Large intestine (tissue), 3 donors: Measurements from ENCODE around the gene ZFP57. TPM values are rescaled to one million over a fixed set of nuclear protein-coding genes. Genes with fewer than 3 reads are reported as not detected.
A peak's percentile ranks its signal among the peaks of the same experiment; 100 is the strongest.

Source experiments
- DNase-seq, 2 donors: peaks; one replicate each; pipeline versions ENCODE4 v3.0.0 to v3.0.0-alpha.2; 2013
- H3K27ac ChIP-seq: one replicate; pipeline ENCODE4 v1.5.1; 2013; ENCODE audit warnings: low read length
- H3K27me3 ChIP-seq: 2 replicates; pipeline ENCODE4 v1.6.1; 2013; ENCODE audit warnings: low read length; ENCODE audit not compliant: control insufficient read depth, insufficient read depth
- H3K36me3 ChIP-seq: 2 replicates; pipeline ENCODE4 v1.6.1; 2013; ENCODE audit warnings: low read length; ENCODE audit not compliant: control insufficient read depth, insufficient read depth
- H3K4me1 ChIP-seq: one replicate; pipeline ENCODE4 v1.6.1; 2013; ENCODE audit warnings: low read length; ENCODE audit not compliant: control insufficient read depth, insufficient read depth
- H3K4me3 ChIP-seq: one replicate; pipeline ENCODE4 v1.5.1; 2013; ENCODE audit warnings: low read length
- H3K9me3 ChIP-seq: one replicate; pipeline ENCODE4 v1.6.1; 2013; ENCODE audit warnings: mild to moderate bottlenecking, low read depth, low read length, moderate library complexity; ENCODE audit not compliant: control insufficient read depth
- WGBS: methylation state at CpG from one replicate; pipeline ENCODE4 v1.1.5; 2013; ENCODE audit warnings: low lambda C conversion rate; ENCODE audit not compliant: insufficient coverage; 5-methylcytosine and 5-hydroxymethylcytosine counted together
- polyA plus RNA-seq: library from polyadenylated mRNA; unstranded; fragments of 120-200 nt; gene quantifications from one replicate; pipeline ENCODE4 v1.2.1, GENCODE V29; 2013

Gene ZFP57
- polyA plus RNA-seq, 1 donor, result not detected

- no CpG with 5 or more reads among the region's 2 CpGs for WGBS
- no peak overlapping the region for H3K4me3 ChIP-seq
These were observed 24.8 kb downstream of the ZFP57 start for GRCh38 chr6:29656157-29656556.

GRCh38 chr6:29655658-29656057 is 25.3 kb downstream of the ZFP57 start:
- DNase-seq, result no peak
- Histone ChIP-seq H3K4me3 (no peak overlapping the region), H3K36me3 (no peaks in the 10 kb centered on the region), H3K4me1 (no peaks in the 10 kb centered on the region), H3K27me3 (peaks cover 24% of the 10 kb centered on the region), H3K9me3 (no peaks in the 10 kb centered on the region), H3K27ac (no peak overlapping the region)
- WGBS, result 20% methylated on average over 1 of the region's 6 CpGs

More at GRCh38 chr6:29656157-29656556, 24.8 kb downstream of the ZFP57 start:
- no peak for DNase-seq
- no peaks in the 10 kb centered on the region for H3K36me3 ChIP-seq
- no peaks in the 10 kb centered on the region for H3K9me3 ChIP-seq
- H3K27me3 ChIP-seq, result peaks cover 25% of the 10 kb centered on the region
- no peaks in the 10 kb centered on the region for H3K4me1 ChIP-seq
- H3K27ac ChIP-seq, result no peak overlapping the region

GRCh38 chr6:29653452-29654038 is 27.4 kb downstream of the ZFP57 start:
- no peaks in the 10 kb centered on the region for H3K36me3 ChIP-seq
- no peak overlapping the region for H3K27ac ChIP-seq
- peaks cover 19% of the 10 kb centered on the region for H3K27me3 ChIP-seq
- H3K4me3 ChIP-seq, result no peak overlapping the region
- H3K9me3 ChIP-seq, result no peaks in the 10 kb centered on the region
- DNase-seq, result peak; percentile 33 to 37
- WGBS, result no CpG with 5 or more reads among the region's 8 CpGs
- H3K4me1 ChIP-seq, result no peaks in the 10 kb centered on the region

GRCh38 chr6:29652198-29652584 is 28.8 kb downstream of the ZFP57 start:
- H3K4me1 ChIP-seq, result no peaks in the 10 kb centered on the region
- peaks cover 16% of the 10 kb centered on the region for H3K27me3 ChIP-seq
- no peaks in the 10 kb centered on the region for H3K36me3 ChIP-seq
- WGBS, result 80% methylated on average over 3 of the region's 10 CpGs
- H3K4me3 ChIP-seq, result no peak overlapping the region
- peak in 1 of 2 donors; percentile 9 for DNase-seq
- H3K9me3 ChIP-seq, result no peaks in the 10 kb centered on the region
- H3K27ac ChIP-seq, result no peak overlapping the region

- Histone ChIP-seq H3K4me3 (no peak overlapping the region), H3K36me3 (no peaks in the 10 kb centered on the region), H3K9me3 (no peaks in the 10 kb centered on the region), H3K4me1 (no peaks in the 10 kb centered on the region), H3K27ac (no peak overlapping the region), H3K27me3 (peaks cover 10% of the 10 kb centered on the region)
- WGBS, result 90% methylated on average over 2 of the region's 8 CpGs
- peak in 1 of 2 donors; percentile 6 for DNase-seq
These were observed 29.3 kb downstream of the ZFP57 start for GRCh38 chr6:29651413-29652197.

- 16% methylated on average over 5 of the region's 33 CpGs for WGBS
- no peaks in the 10 kb centered on the region for H3K4me1 ChIP-seq
- peak overlapping the region; percentile 43 for H3K4me3 ChIP-seq
- H3K36me3 ChIP-seq, result no peaks in the 10 kb centered on the region
- H3K27ac ChIP-seq, result peak overlapping the region; percentile 72
- H3K27me3 ChIP-seq, result peaks cover 5% of the 10 kb centered on the region
- peak; percentile 95 to 96 for DNase-seq
- no peaks in the 10 kb centered on the region for H3K9me3 ChIP-seq
These were observed 31.0 kb downstream of the ZFP57 start for GRCh38 chr6:29649701-29650673.

- H3K36me3 ChIP-seq, result no peaks in the 10 kb centered on the region
- H3K27ac ChIP-seq, result no peak overlapping the region
- H3K27me3 ChIP-seq, result no peaks in the 10 kb centered on the region
- no peaks in the 10 kb centered on the region for H3K9me3 ChIP-seq
- H3K4me3 ChIP-seq, result no peak overlapping the region
- no peaks in the 10 kb centered on the region for H3K4me1 ChIP-seq
- no peak for DNase-seq
- 57% methylated on average over 1 of the region's 23 CpGs for WGBS
These were observed 32.9 kb downstream of the ZFP57 start for GRCh38 chr6:29647927-29648642.

- no peaks in the 10 kb centered on the region for H3K36me3 ChIP-seq
- DNase-seq, result no peak
These were observed 39.4 kb downstream of the ZFP57 start for GRCh38 chr6:29641430-29642148.

GRCh38 chr6:29637247-29637646 is 43.7 kb downstream of the ZFP57 start:
- 100% methylated on average over 3 of the region's 9 CpGs for WGBS
- Histone ChIP-seq H3K4me3 (no peak overlapping the region), H3K9me3 (peaks cover 5% of the 10 kb centered on the region), H3K27me3 (peaks cover 19% of the 10 kb centered on the region), H3K36me3 (no peaks in the 10 kb centered on the region), H3K27ac (no peak overlapping the region), H3K4me1 (no peaks in the 10 kb centered on the region)
- DNase-seq, result no peak

More at GRCh38 chr6:29641430-29642148, 39.4 kb downstream of the ZFP57 start:
- H3K27me3 ChIP-seq, result no peaks in the 10 kb centered on the region
- H3K9me3 ChIP-seq, result no peaks in the 10 kb centered on the region
- no CpG with 5 or more reads among the region's 3 CpGs for WGBS
- H3K27ac ChIP-seq, result no peak overlapping the region
- no peak overlapping the region for H3K4me3 ChIP-seq
- H3K4me1 ChIP-seq, result no peaks in the 10 kb centered on the region
